IPS DF 6.9 (cell line): ENCODE data around the gene ATP11A.

Experiments used
- DNase-seq: peaks from one replicate; pipeline ENCODE4 v3.0.0-alpha.2; 2013; ENCODE audit warnings: low read depth, low spot score
- H3K27ac ChIP-seq: one replicate; pipeline ENCODE4 v1.5.1; 2013; ENCODE audit warnings: low read length, control low read depth
- H3K27me3 ChIP-seq: 2 replicates; pipeline ENCODE4 v1.6.1; 2013; ENCODE audit warnings: mild to moderate bottlenecking, low read length; ENCODE audit not compliant: control insufficient read depth, insufficient read depth
- H3K36me3 ChIP-seq: 2 replicates; pipeline ENCODE4 v1.6.1; 2013; ENCODE audit warnings: low read length; ENCODE audit not compliant: control insufficient read depth, insufficient read depth
- H3K4me1 ChIP-seq: 2 replicates; pipeline ENCODE4 v1.6.1; 2013; ENCODE audit warnings: low read length; ENCODE audit not compliant: control insufficient read depth, insufficient read depth
- H3K4me3 ChIP-seq: 2 replicates; pipeline ENCODE4 v1.5.1; 2013; ENCODE audit warnings: mild to moderate bottlenecking, low read length
- H3K9me3 ChIP-seq: 2 replicates; pipeline ENCODE4 v1.6.1; 2013; ENCODE audit warnings: low read length, inconsistent platforms; ENCODE audit not compliant: control insufficient read depth, insufficient read depth
- WGBS: extraction: QIAGEN DNeasy Blood & Tissue Kit; methylation state at CpG from one replicate; pipeline ENCODE4 v1.1.7; 2013; ENCODE audit warnings: mixed read lengths, missing lambda C conversion rate; ENCODE audit not compliant: insufficient read length, insufficient coverage; 5-methylcytosine and 5-hydroxymethylcytosine counted together

Gene ATP11A

DNA sequence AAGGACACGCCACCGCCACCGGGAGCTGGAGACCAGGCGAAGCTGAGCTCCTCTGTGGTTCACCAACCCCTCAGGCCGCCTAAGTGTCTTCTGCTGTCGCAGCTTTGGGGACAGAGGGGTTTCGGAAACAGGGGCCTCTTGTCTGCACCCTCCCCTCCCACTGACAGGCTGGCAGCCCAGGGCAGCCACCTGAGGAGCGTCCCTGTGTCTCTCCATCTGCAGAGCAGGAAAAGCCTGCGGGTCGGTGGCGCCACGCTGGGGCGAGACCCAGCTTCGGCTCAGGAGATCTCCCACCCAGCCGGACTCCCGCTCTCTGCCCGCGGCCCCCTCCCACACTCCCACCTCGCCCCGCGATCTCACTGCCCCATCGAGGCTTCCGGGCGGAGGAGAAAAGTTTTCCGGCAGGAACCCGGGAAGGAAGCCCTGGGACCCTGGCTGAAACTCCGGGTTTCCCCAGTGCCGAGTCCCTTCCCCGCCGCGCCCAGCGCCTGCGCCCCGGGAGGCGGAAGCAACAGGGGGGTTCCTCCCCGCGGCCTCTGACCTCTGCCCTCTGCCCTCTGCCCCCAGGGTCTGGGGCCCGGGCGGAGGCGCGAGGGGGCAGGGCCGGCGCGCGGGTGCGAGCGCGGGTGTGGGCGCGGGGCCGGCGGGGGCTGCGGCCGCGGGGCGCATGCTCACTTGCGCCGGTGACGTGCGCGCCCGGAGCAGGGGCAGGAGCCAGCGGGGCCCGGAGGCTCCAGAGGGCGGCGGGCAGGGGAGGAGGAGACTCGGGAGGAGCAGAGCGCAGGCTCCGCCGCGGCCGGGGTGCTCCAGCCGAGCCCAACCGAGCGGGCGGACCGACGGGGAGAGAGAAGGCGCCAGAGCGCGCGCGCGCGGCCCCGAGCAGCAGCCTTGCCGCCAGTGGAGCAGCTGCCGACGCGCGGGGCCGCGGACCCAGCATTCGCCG is at the start of gene ATP11A:
Gene ATP11A (plus strand): TSS at position 736 of the 943 bp plus-strand sequence. CDS start 379 bp downstream, outside the sequence.
- peak within 1 kb of the TSS; percentile 79 for H3K4me3 ChIP-seq
- H3K36me3 ChIP-seq: no peaks in the 10 kb centered on the region; the same call in 1 of the 2 replicates
- no peaks in the 10 kb centered on the region for H3K27me3 ChIP-seq
- WGBS: no CpG with 5 or more reads among the region's 95 CpGs
- H3K4me1 ChIP-seq: peaks cover 5% of the 10 kb centered on the region
- H3K9me3 ChIP-seq: no peaks in the 10 kb centered on the region
- no peak within 1 kb of the TSS for H3K27ac ChIP-seq
- no peak for DNase-seq

DNA sequence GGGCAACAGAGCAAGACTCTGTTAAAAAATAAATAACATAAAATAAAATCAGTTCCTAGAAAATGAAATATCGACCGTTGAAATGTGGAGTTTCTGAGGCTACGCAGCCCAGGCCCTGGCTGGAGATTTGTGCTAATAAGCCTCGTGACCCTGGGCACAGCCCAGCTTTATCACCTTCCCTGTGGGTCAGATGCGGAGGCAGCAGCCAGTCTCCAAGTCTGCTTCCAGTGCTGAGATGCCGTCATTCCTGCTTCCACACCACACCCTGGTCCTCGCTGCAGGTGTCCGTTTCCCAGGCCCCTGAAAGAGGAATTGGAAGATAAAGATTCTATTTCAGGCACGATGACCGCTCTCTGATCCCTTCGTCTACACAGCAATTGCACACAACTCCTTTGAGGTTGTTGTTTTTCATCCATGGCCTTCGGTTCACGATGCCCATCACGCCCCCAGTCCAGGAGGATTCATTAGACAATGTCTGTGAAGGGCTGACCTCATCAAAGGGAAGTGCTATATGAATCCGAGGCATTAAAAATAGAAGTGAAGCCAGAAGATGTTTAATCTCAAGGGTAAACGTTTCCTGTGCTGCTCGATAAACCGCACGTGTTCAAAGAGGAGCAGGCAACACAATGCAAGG is 48.3 kb upstream of the ATP11A start:
- Histone ChIP-seq H3K27ac (no peak overlapping the region), H3K4me1 (no peaks in the 10 kb centered on the region), H3K36me3 (no peaks in the 10 kb centered on the region), H3K4me3 (no peak overlapping the region), H3K27me3 (no peaks in the 10 kb centered on the region), H3K9me3 (no peaks in the 10 kb centered on the region)
- WGBS: no CpG with 5 or more reads among the region's 19 CpGs
- no peak for DNase-seq

DNA sequence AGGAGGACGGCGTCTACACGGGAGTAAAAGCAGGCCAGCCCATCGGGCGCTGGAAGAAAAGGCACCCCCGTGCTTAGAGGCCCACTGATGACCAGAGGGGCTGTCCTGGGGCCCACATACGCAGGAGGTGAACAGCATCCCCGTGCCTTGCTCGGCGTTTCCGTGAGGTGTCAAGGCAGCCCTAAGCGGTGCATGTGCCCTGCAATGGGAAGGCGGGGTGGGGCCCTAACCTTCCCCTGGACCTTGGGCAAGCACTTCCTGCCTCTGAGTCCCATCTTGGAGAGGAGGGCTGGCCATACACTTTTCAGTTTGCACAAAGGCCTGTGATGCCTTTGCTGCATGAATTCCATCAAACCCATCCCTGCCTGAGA is 47.8 kb upstream of the ATP11A start:
- H3K27ac ChIP-seq: no peak overlapping the region
- H3K27me3 ChIP-seq: no peaks in the 10 kb centered on the region
- no peak overlapping the region for H3K4me3 ChIP-seq
- WGBS: no CpG with 5 or more reads among the region's 13 CpGs
- H3K4me1 ChIP-seq: no peaks in the 10 kb centered on the region
- H3K9me3 ChIP-seq: no peaks in the 10 kb centered on the region
- DNase-seq: no peak
- H3K36me3 ChIP-seq: no peaks in the 10 kb centered on the region

DNA sequence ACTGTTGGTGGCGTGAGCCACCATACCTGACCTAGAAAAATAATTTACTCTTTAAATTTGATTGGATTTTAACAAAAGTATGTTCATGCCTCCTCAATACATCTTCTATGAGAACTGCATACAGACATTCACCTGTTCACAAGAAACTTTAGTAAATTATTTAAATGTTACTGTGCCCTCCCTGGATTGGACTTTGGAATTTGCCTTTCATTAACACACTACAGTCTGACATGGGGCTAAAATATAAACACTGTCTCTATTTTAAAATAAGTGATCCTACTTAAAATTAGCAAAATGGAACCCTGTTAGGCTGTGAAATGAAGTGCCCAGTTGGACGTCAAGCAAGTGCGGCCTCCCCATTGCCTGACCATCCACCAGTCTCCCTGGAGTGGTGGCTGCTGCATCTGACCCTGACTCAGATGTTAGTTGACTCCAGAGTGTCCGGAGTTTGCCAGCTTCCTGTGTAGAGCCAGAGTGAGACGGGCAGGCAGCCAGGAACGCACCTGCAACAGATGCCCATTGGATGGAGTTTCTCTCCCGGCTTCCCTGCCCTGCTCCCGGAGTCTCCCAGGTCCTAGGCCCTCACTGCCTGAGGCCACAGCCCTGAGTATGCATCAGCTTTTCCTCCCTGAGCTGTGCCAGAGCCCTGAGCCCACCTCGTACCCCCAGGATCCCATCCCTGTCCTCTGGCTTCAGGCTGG is 45.9 kb upstream of the ATP11A start:
- Histone ChIP-seq H3K36me3 (no peaks in the 10 kb centered on the region), H3K4me3 (no peak overlapping the region), H3K4me1 (0 out of 2 replicates have a peak, but pooled peaks cover 2% of the 10 kb centered on the region), H3K9me3 (no peaks in the 10 kb centered on the region), H3K27ac (no peak overlapping the region), H3K27me3 (no peaks in the 10 kb centered on the region)
- no peak for DNase-seq
- WGBS: no CpG with 5 or more reads among the region's 9 CpGs

DNA sequence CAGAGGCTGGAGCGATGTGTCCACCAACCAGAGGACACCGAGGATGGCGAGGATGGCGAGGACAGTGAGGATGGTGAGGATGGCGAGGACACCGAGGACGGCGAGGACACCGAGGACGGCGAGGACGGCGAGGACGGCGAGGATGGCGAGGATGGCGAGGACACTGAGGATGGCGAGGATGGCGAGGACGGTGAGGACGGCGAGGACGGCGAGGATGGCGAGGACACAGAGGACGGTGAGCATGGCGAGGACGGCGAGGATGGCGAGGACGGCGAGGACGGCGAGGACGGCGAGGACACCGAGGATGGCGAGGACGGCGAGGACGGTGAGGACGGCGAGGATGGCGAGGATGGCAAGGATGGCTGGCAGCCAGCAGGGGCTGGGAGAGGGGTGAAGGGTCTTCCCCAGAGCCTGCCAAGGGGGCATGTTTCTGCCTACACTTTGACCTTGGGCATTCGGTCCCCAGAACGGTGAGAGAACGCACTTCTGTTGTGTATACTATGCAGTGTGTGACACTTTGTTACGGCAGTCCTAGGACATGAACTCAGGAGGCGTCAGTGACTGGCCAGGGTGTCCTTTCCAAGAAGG is 44.4 kb upstream of the ATP11A start:
- no CpG with 5 or more reads among the region's 49 CpGs for WGBS
- no peaks in the 10 kb centered on the region for H3K9me3 ChIP-seq
- H3K4me1 ChIP-seq: 0 out of 2 replicates have a peak, but pooled peaks cover 2% of the 10 kb centered on the region
- no peak overlapping the region for H3K4me3 ChIP-seq
- no peak overlapping the region for H3K27ac ChIP-seq
- DNase-seq: no peak
- no peaks in the 10 kb centered on the region for H3K36me3 ChIP-seq
- no peaks in the 10 kb centered on the region for H3K27me3 ChIP-seq

DNA sequence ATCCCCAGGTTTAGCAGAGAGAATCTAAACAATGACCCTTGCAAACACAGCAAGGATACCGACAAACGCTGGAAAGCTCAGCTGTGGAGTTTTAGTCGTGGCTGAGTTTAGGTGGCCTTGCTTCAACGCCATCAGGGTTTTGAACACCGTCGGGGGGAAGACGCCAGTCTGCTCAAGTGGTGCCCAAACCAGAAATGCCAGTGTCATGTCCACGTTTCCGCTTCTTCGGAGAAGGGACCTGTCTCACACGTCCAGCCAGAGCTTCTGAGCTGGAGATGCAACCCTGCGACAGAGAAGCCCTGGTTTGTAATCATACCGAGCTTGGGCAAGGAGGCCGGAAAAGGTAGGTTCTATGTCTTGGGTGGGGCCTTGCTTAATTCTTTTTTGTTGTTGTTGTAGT is 42.6 kb upstream of the ATP11A start:
- no peak for DNase-seq
- no CpG with 5 or more reads among the region's 14 CpGs for WGBS
- Histone ChIP-seq H3K27ac (no peak overlapping the region), H3K36me3 (no peaks in the 10 kb centered on the region), H3K27me3 (no peaks in the 10 kb centered on the region), H3K4me1 (0 out of 2 replicates have a peak, but pooled peaks cover 2% of the 10 kb centered on the region), H3K9me3 (no peaks in the 10 kb centered on the region), H3K4me3 (no peak overlapping the region)

DNA sequence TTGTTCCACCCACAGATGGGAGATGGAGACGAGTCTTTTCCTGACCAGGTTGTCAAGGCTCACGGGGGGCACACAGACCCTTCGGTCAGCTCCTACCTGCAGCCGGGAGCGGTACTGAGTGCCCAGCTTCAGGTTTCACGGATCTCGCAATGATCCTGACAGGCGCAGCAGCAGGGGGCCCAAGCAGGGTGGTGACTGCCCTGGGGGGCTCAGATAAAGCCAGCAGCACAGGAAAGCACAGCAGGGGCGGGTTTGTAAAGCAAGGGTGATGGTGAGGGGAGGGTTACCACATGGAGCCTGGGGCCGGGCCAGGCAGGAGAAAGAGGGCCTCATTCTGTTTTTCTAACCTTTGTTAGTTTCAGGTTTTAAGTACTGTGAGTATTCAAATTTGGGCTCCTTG is 41.7 kb upstream of the ATP11A start:
- H3K27ac ChIP-seq: no peak overlapping the region
- no peaks in the 10 kb centered on the region for H3K27me3 ChIP-seq
- H3K4me3 ChIP-seq: no peak overlapping the region
- no CpG with 5 or more reads among the region's 10 CpGs for WGBS
- no peaks in the 10 kb centered on the region for H3K9me3 ChIP-seq
- DNase-seq: no peak
- no peaks in the 10 kb centered on the region for H3K36me3 ChIP-seq
- 0 out of 2 replicates have a peak, but pooled peaks cover 2% of the 10 kb centered on the region for H3K4me1 ChIP-seq

DNA sequence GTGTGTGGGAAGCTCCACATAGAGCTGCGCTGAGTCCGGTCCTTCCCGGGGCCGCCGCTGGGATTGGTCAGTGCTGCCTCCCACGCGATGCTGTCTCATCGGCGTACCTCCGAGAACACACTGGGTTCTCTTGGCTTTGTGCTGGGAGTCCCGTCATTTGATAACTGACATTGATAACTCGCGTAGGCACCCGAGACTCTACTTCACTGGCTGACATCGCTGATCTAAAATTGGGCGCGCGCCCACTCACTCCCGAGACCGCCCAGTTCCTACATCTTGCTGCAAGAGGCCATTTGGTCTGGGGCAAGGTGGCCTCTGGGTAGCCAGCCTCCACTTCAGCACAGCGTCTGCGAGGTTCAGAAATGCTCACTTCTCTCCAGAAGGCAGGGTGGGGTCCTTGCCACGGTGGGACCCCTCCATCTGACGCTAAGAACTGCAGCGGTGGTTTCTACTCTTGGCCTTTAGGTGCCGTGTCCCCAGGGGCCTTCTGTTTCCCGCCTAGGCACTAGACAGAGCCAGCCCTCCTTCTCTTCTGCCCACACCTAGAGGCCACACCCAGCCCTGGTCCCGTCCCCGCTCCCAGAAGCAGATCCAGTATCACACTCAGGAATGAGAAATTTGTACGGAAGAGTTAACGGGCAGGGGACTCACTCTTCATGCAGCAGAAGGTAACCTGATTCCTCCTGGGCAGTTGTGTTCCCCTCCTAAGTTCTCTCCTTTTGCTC is 40.7 kb upstream of the ATP11A start:
- 0 out of 2 replicates have a peak, but pooled peaks cover 2% of the 10 kb centered on the region for H3K4me1 ChIP-seq
- H3K9me3 ChIP-seq: no peaks in the 10 kb centered on the region
- no peaks in the 10 kb centered on the region for H3K36me3 ChIP-seq
- no peak for DNase-seq
- WGBS: no CpG with 5 or more reads among the region's 31 CpGs
- no peak overlapping the region for H3K4me3 ChIP-seq
- H3K27ac ChIP-seq: no peak overlapping the region
- H3K27me3 ChIP-seq: no peaks in the 10 kb centered on the region

DNA sequence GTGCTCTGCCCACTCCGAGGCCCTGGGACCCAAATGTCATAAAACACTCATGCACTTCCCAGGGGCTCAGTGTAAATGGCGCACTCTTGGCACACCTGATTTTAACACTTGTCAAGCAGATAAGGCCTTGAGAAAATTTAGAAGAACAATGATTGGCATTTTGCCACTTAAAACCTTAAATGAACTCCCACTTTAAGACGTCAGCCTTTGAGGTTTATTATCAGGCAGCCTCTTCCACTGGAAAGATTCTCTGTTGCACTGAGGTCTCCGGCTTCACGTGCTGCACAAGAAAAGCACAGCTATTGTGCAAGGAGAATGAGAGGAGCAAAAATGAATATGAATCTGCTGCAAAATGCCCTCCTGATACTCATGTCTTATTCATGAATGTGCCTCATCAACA is 38.5 kb upstream of the ATP11A start:
- Histone ChIP-seq H3K4me1 (0 out of 2 replicates have a peak, but pooled peaks cover 2% of the 10 kb centered on the region), H3K27me3 (no peaks in the 10 kb centered on the region), H3K27ac (no peak overlapping the region), H3K36me3 (no peaks in the 10 kb centered on the region), H3K9me3 (no peaks in the 10 kb centered on the region), H3K4me3 (no peak overlapping the region)
- DNase-seq: no peak
- no CpG with 5 or more reads among the region's 5 CpGs for WGBS
